GM19351 (cell line): ENCODE results near the gene S100A4.
"Not testable (repeated sequence)": the region's sequence is repeated elsewhere in the genome, so short reads cannot be mapped to it uniquely, and the experiment has no call there.

Source experiments
- ATAC-seq: cut with Tn5 transposase; IDR thresholded peaks from one replicate; pipeline ENCODE4 v1.9.1; 2021; ENCODE audit warnings: mild to moderate bottlenecking, moderate library complexity; ENCODE audit not compliant: unreplicated experiment

Gene S100A4

GRCh38 chr1:153567621-153568366 is 22.2 kb upstream of the S100A4 start:
- ATAC-seq, result no peak

- no peak for ATAC-seq
These were observed 21.1 kb upstream of the S100A4 start for GRCh38 chr1:153566414-153567371.

- no peak for ATAC-seq
These were observed 20.1 kb upstream of the S100A4 start, which contains the start of gene S100A2 for GRCh38 chr1:153565529-153566374. Gene S100A2, minus strand, starts transcription at chr1:153565844. Its CDS starts 1,967 bp downstream, at chr1:153563877.

- ATAC-seq, result no peak
These were observed 18.4 kb upstream of the S100A4 start for GRCh38 chr1:153563991-153564390.

GRCh38 chr1:153563483-153563901 is 17.9 kb upstream of the S100A4 start:
- ATAC-seq, result no peak

GRCh38 chr1:153562021-153562420 is 16.4 kb upstream of the S100A4 start:
- ATAC-seq, result not testable (repeated sequence)

- ATAC-seq, result no peak
These were observed 15.9 kb upstream of the S100A4 start for GRCh38 chr1:153561466-153561985.

GRCh38 chr1:153560771-153561465 is 15.3 kb upstream of the S100A4 start:
- no peak for ATAC-seq

GRCh38 chr1:153560241-153560640 is 14.6 kb upstream of the S100A4 start:
- no peak for ATAC-seq

GRCh38 chr1:153557877-153558276 is 12.3 kb upstream of the S100A4 start:
- ATAC-seq, result no peak

GRCh38 chr1:153556348-153556747 is 10.7 kb upstream of the S100A4 start:
- no peak for ATAC-seq

- no peak for ATAC-seq
These were observed 8.4 kb upstream of the S100A4 start for GRCh38 chr1:153553830-153554541.

GRCh38 chr1:153553096-153553495 is 7.5 kb upstream of the S100A4 start:
- no peak for ATAC-seq

- ATAC-seq, result no peak
These were observed 6.7 kb upstream of the S100A4 start for GRCh38 chr1:153552335-153552734.

GRCh38 chr1:153550827-153551500 is 5.4 kb upstream of the S100A4 start:
- ATAC-seq, result no peak

- no peak for ATAC-seq
These were observed 4.8 kb upstream of the S100A4 start for GRCh38 chr1:153550398-153550758.

GRCh38 chr1:153549741-153550397 is 4.3 kb upstream of the S100A4 start:
- ATAC-seq, result no peak
